Mesendoderm (in vitro differentiated cells): ENCODE data around the gene PPP1R9A.

Experiments
- DNase-seq: peaks from one replicate; pipeline ENCODE4 v3.0.0; 2013
- H2AK5ac ChIP-seq: 2 replicates; pipeline ENCODE4 v1.6.1; 2013; ENCODE audit warnings: low read length, inconsistent platforms
- H2BK120ac ChIP-seq: 2 replicates; pipeline ENCODE4 v1.6.1; 2013; ENCODE audit warnings: low read depth, mild to moderate bottlenecking, low read length, moderate library complexity, mixed read lengths
- H2BK15ac ChIP-seq: replicated peaks from 2 replicates; pipeline ENCODE4 v1.6.1; 2013; ENCODE audit warnings: low read depth, mild to moderate bottlenecking, moderate library complexity
- H2BK5ac ChIP-seq: 2 replicates; pipeline ENCODE4 v1.6.1; 2013; ENCODE audit warnings: low read length, inconsistent platforms
- H3K18ac ChIP-seq: 2 replicates; pipeline ENCODE4 v1.6.1; 2013; ENCODE audit warnings: mild to moderate bottlenecking, low read length, mixed read lengths
- H3K23ac ChIP-seq: one replicate; pipeline ENCODE4 v1.6.1; 2013; ENCODE audit warnings: low read length
- H3K27ac ChIP-seq: 2 replicates; pipeline ENCODE4 v1.5.1; 2013; ENCODE audit warnings: low read depth, mild to moderate bottlenecking, inconsistent platforms, low read length, moderate library complexity
- H3K27me3 ChIP-seq: 2 replicates; pipeline ENCODE4 v1.6.1; 2013; ENCODE audit warnings: low read length, control low read depth, mild to moderate bottlenecking, inconsistent platforms; ENCODE audit not compliant: insufficient read depth, poor library complexity
- H3K36me3 ChIP-seq: 2 replicates; pipeline ENCODE4 v1.6.1; 2013; ENCODE audit warnings: low read length, inconsistent platforms; ENCODE audit not compliant: control insufficient read depth, insufficient read depth
- H3K4ac ChIP-seq: one replicate; pipeline ENCODE4 v1.6.1; 2013; ENCODE audit warnings: low read depth, mild to moderate bottlenecking, low read length, moderate library complexity
- H3K4me1 ChIP-seq: 2 replicates; pipeline ENCODE4 v1.6.1; 2013; ENCODE audit warnings: low read depth, low read length, inconsistent platforms; ENCODE audit not compliant: control insufficient read depth
- H3K4me2 ChIP-seq: 2 replicates; pipeline ENCODE4 v1.6.1; 2013; ENCODE audit warnings: low read length
- H3K4me3 ChIP-seq: 2 replicates; pipeline ENCODE4 v1.5.1; 2013; ENCODE audit warnings: mild to moderate bottlenecking, low read length
- H3K56ac ChIP-seq: one replicate; pipeline ENCODE4 v1.6.1; 2013; ENCODE audit warnings: low read length
- H3K79me1 ChIP-seq: 2 replicates; pipeline ENCODE4 v1.6.1; 2013; ENCODE audit warnings: low read length, inconsistent platforms
- H3K79me2 ChIP-seq: 2 replicates; pipeline ENCODE4 v1.6.1; 2013; ENCODE audit warnings: mild to moderate bottlenecking, low read length; ENCODE audit not compliant: control insufficient read depth, insufficient read depth
- H3K9ac ChIP-seq: 2 replicates; pipeline ENCODE4 v1.6.1; 2013; ENCODE audit warnings: low read length, inconsistent platforms
- H4K5ac ChIP-seq: one replicate; pipeline ENCODE4 v1.6.1; 2013; ENCODE audit warnings: low read length
- H4K8ac ChIP-seq: one replicate; pipeline ENCODE4 v1.6.1; 2013; ENCODE audit warnings: low read depth, mild to moderate bottlenecking, control low read depth, low read length, moderate library complexity
- WGBS: extraction: QIAGEN DNeasy Blood & Tissue Kit; methylation state at CpG from one replicate; pipeline ENCODE4 v1.1.7; 2013; ENCODE audit warnings: low lambda C conversion rate, missing lambda C conversion rate; ENCODE audit not compliant: insufficient coverage; ENCODE audit errors: extremely low coverage; 5-methylcytosine and 5-hydroxymethylcytosine counted together

The PPP1R9A gene

GRCh38 chr7:95139922-95140321, 232.5 kb downstream of the PPP1R9A start:
- WGBS, result no CpG with 5 or more reads among the region's 1 CpG
- DNase-seq, result no peak
- H3K79me1 ChIP-seq, result no peaks in the 10 kb centered on the region

DNA sequence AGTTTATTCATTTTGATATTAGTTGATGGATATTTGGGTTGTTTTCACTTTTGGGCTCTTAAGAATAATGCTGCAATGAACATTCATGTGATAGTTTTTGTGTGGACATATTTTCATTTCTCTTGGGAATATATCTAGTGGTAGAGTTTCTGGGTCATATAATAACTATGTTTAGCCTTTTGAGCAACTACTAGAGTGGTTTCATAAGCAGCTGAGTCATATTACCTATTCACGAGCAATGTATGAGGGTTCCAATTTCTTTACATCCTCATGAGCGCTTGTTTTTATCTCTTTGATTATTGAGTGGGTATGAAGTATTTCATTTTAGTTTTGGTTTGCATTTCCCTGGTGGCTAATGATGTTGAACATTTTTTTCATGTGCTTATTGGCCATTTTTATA, 234.4 kb downstream of the PPP1R9A start:
- Histone ChIP-seq H3K36me3 (no peaks in the 10 kb centered on the region), H3K27me3 (no peaks in the 10 kb centered on the region), H2BK5ac (no peak overlapping the region), H3K4me3 (no peak overlapping the region), H3K27ac (no peak overlapping the region), H3K79me1 (no peaks in the 10 kb centered on the region), H3K23ac (no peak overlapping the region), H4K5ac (no peak overlapping the region), H3K4ac (no peak overlapping the region), H3K56ac (no peak overlapping the region), H2BK120ac (no peak overlapping the region), H3K4me2 (no peak overlapping the region), H3K79me2 (no peaks in the 10 kb centered on the region), H3K4me1 (no peaks in the 10 kb centered on the region), H2BK15ac (no peak overlapping the region), H2AK5ac (no peak overlapping the region), H3K9ac (no peak overlapping the region), H4K8ac (no peak overlapping the region), H3K18ac (no peak overlapping the region)
- no CpG with 5 or more reads among the region's 2 CpGs for WGBS
- no peak for DNase-seq

More at GRCh38 chr7:95139922-95140321, 232.5 kb downstream of the PPP1R9A start:
- no peak overlapping the region for H2BK15ac ChIP-seq
- H3K4me1 ChIP-seq, result no peaks in the 10 kb centered on the region
- no peak overlapping the region for H3K9ac ChIP-seq
- no peak overlapping the region for H3K4me3 ChIP-seq
- no peak overlapping the region for H3K56ac ChIP-seq
- no peak overlapping the region for H3K18ac ChIP-seq
- no peaks in the 10 kb centered on the region for H3K27me3 ChIP-seq
- H2AK5ac ChIP-seq, result no peak overlapping the region
- H2BK120ac ChIP-seq, result no peak overlapping the region
- H4K8ac ChIP-seq, result no peak overlapping the region
- no peak overlapping the region for H3K27ac ChIP-seq
- H3K4me2 ChIP-seq, result no peak overlapping the region
- no peak overlapping the region for H3K23ac ChIP-seq
- no peak overlapping the region for H4K5ac ChIP-seq
- H3K36me3 ChIP-seq, result no peaks in the 10 kb centered on the region
- H3K79me2 ChIP-seq, result no peaks in the 10 kb centered on the region
- no peak overlapping the region for H2BK5ac ChIP-seq
- H3K4ac ChIP-seq, result no peak overlapping the region

DNA sequence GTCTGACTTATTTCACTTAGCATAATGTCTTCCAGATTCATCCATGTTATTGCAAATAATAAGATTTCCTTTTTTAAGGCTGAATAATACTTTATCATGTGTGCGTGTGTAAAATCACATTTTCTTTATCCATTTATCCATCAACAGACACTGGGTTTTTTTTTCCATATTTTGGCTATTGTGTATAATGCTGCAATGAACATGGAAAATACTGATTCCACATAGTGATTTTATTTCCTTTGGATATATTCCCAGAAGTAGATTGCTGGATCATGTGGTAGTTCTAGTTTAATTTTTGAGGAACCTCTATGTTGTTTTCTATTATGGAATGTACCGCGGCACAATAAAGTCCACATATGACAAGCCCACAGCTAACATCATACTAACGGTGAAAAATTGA, 236.9 kb downstream of the PPP1R9A start:
- DNase-seq, result no peak
- H3K56ac ChIP-seq, result no peak overlapping the region
- no peak overlapping the region for H4K5ac ChIP-seq
- no peaks in the 10 kb centered on the region for H3K79me2 ChIP-seq
- no peaks in the 10 kb centered on the region for H3K27me3 ChIP-seq
- H2BK15ac ChIP-seq, result no peak overlapping the region
- H3K36me3 ChIP-seq, result no peaks in the 10 kb centered on the region
- no peaks in the 10 kb centered on the region for H3K79me1 ChIP-seq
- no peak overlapping the region for H3K27ac ChIP-seq
- no peak overlapping the region for H3K23ac ChIP-seq
- H3K4me2 ChIP-seq, result no peak overlapping the region
- no peak overlapping the region for H2AK5ac ChIP-seq
- H3K4me3 ChIP-seq, result no peak overlapping the region
- WGBS, result no CpG with 5 or more reads among the region's 4 CpGs
- no peak overlapping the region for H4K8ac ChIP-seq
- no peak overlapping the region for H3K4ac ChIP-seq
- no peak overlapping the region for H3K18ac ChIP-seq
- H2BK120ac ChIP-seq, result no peak overlapping the region
- no peaks in the 10 kb centered on the region for H3K4me1 ChIP-seq
- no peak overlapping the region for H2BK5ac ChIP-seq
- no peak overlapping the region for H3K9ac ChIP-seq

GRCh38 chr7:95155965-95156364, 248.6 kb downstream of the PPP1R9A start:
- Histone ChIP-seq H3K4me3 (no peak overlapping the region), H3K36me3 (no peaks in the 10 kb centered on the region), H4K8ac (no peak overlapping the region), H3K79me1 (no peaks in the 10 kb centered on the region), H2BK5ac (no peak overlapping the region), H3K23ac (no peak overlapping the region), H3K4ac (no peak overlapping the region), H3K9ac (no peak overlapping the region), H3K27me3 (no peaks in the 10 kb centered on the region), H2BK15ac (no peak overlapping the region), H2BK120ac (no peak overlapping the region), H3K18ac (no peak overlapping the region), H3K56ac (no peak overlapping the region), H3K27ac (no peak overlapping the region), H3K4me1 (no peaks in the 10 kb centered on the region), H2AK5ac (no peak overlapping the region), H3K79me2 (no peaks in the 10 kb centered on the region), H3K4me2 (no peak overlapping the region), H4K5ac (no peak overlapping the region)
- WGBS, result no CpG with 5 or more reads among the region's 5 CpGs
- no peak for DNase-seq

- Histone ChIP-seq H3K23ac (no peak overlapping the region), H3K79me2 (no peaks in the 10 kb centered on the region), H3K4me1 (no peaks in the 10 kb centered on the region), H3K9ac (no peak overlapping the region), H3K4ac (no peak overlapping the region), H2BK15ac (no peak overlapping the region), H3K36me3 (no peaks in the 10 kb centered on the region), H2BK120ac (no peak overlapping the region), H3K27me3 (no peaks in the 10 kb centered on the region), H3K18ac (no peak overlapping the region), H4K8ac (no peak overlapping the region), H3K4me2 (no peak overlapping the region), H3K4me3 (no peak overlapping the region), H4K5ac (no peak overlapping the region), H2AK5ac (no peak overlapping the region), H2BK5ac (no peak overlapping the region), H3K56ac (no peak overlapping the region), H3K27ac (no peak overlapping the region), H3K79me1 (no peaks in the 10 kb centered on the region)
- no peak for DNase-seq
- no CpG with 5 or more reads among the region's 8 CpGs for WGBS
Measured at GRCh38 chr7:95157381-95157780, 250.0 kb downstream of the PPP1R9A start.

GRCh38 chr7:95169678-95170077, 262.3 kb downstream of the PPP1R9A start:
- Histone ChIP-seq H3K18ac (no peak overlapping the region), H3K79me2 (no peaks in the 10 kb centered on the region), H2BK15ac (no peak overlapping the region), H2BK5ac (no peak overlapping the region), H3K9ac (no peak overlapping the region), H3K79me1 (no peaks in the 10 kb centered on the region), H3K4me3 (no peak overlapping the region), H3K36me3 (no peaks in the 10 kb centered on the region), H3K4me2 (no peak overlapping the region), H2BK120ac (no peak overlapping the region), H3K27ac (no peak overlapping the region), H3K27me3 (no peaks in the 10 kb centered on the region), H3K23ac (no peak overlapping the region), H3K56ac (no peak overlapping the region), H2AK5ac (no peak overlapping the region), H3K4me1 (no peaks in the 10 kb centered on the region), H4K5ac (no peak overlapping the region), H3K4ac (no peak overlapping the region), H4K8ac (no peak overlapping the region)
- no peak for DNase-seq
